ENCODE data around the gene FCRLA.
"Not testable (repeated sequence)": the region's sequence is repeated elsewhere in the genome, so short reads cannot be mapped to it uniquely, and the experiment has no call there.

The FCRLA gene

GRCh38 chr1:161706482-161707347 lies at the start of gene FCRLA:
TSS of gene FCRLA (plus strand) at chr1:161707229. CDS start at chr1:161707265, 36 bp downstream.
- peaks cover 42% of the 10 kb centered on the region for H3K79me2 ChIP-seq (ENCODE audit: insufficient read depth, low read length)
- H3K4me2 ChIP-seq (ENCODE audit: low read depth, low read length, poor library complexity, severe bottlenecking): peak within 1 kb of the TSS; percentile 91
- peak within 1 kb of the TSS; percentile 98 for H3K27ac ChIP-seq (ENCODE audit: low read depth, low read length)
- H2AFZ ChIP-seq (ENCODE audit: low read depth, low read length, severe bottlenecking): no peak within 1 kb of the TSS
- H3K4me3 ChIP-seq (ENCODE audit: insufficient read depth, low read length, poor library complexity, severe bottlenecking): peak within 1 kb of the TSS; percentile 78
- no peaks in the 10 kb centered on the region for H3K9me3 ChIP-seq (ENCODE audit: insufficient read depth, low read length)
- no peaks in the 10 kb centered on the region for H3K27me3 ChIP-seq (ENCODE audit: low read length)
- peak within 1 kb of the TSS; percentile 75 for H3K9ac ChIP-seq (ENCODE audit: low read length)
- H3K9me2 ChIP-seq (replicated peaks; ENCODE audit: insufficient read depth, low read length): no peaks in the 10 kb centered on the region
- peaks cover 52% of the 10 kb centered on the region for H3F3A ChIP-seq (ENCODE audit: insufficient read depth)
- H4K20me1 ChIP-seq (ENCODE audit: low read depth, low read length): 0 out of 2 replicates have a peak, but pooled peaks cover 5% of the 10 kb centered on the region
- TF ChIP-seq CTCF (IDR thresholded peaks at IDR 0.05; ENCODE audit: insufficient read depth, low read length, poor library complexity, severe bottlenecking) (no peak), EZH2phosphoT487 (conservative IDR thresholded peaks at IDR 0.05; ENCODE audit: low read length) (no peak)
- H3K36me3 ChIP-seq (ENCODE audit: low read length): peaks cover 16% of the 10 kb centered on the region

GRCh38 chr1:161658524-161658923 lies 48.5 kb upstream of the FCRLA start:
- not testable (repeated sequence) for H2AFZ ChIP-seq (ENCODE audit: low read depth, low read length, severe bottlenecking); H3K4me2 ChIP-seq (ENCODE audit: low read depth, low read length, poor library complexity, severe bottlenecking); H3K79me2 ChIP-seq (ENCODE audit: insufficient read depth, low read length); H3K27me3 ChIP-seq (ENCODE audit: low read length); H3K4me3 ChIP-seq (ENCODE audit: insufficient read depth, low read length, poor library complexity, severe bottlenecking); H3K27ac ChIP-seq (ENCODE audit: low read depth, low read length); H3K9me2 ChIP-seq (replicated peaks; ENCODE audit: insufficient read depth, low read length); H3F3A ChIP-seq (ENCODE audit: insufficient read depth); H3K36me3 ChIP-seq (ENCODE audit: low read length); H3K9ac ChIP-seq (ENCODE audit: low read length); H3K9me3 ChIP-seq (ENCODE audit: insufficient read depth, low read length); H4K20me1 ChIP-seq (ENCODE audit: low read depth, low read length)

GRCh38 chr1:161661660-161662311 lies 45.2 kb upstream of the FCRLA start:
- H3K36me3 ChIP-seq (ENCODE audit: low read length); H3K27ac ChIP-seq (ENCODE audit: low read depth, low read length); H3K27me3 ChIP-seq (ENCODE audit: low read length); H3K9me2 ChIP-seq (replicated peaks; ENCODE audit: insufficient read depth, low read length); H3K9ac ChIP-seq (ENCODE audit: low read length); H3K9me3 ChIP-seq (ENCODE audit: insufficient read depth, low read length); H2AFZ ChIP-seq (ENCODE audit: low read depth, low read length, severe bottlenecking); H3K4me2 ChIP-seq (ENCODE audit: low read depth, low read length, poor library complexity, severe bottlenecking); H3F3A ChIP-seq (ENCODE audit: insufficient read depth); H3K79me2 ChIP-seq (ENCODE audit: insufficient read depth, low read length); H3K4me3 ChIP-seq (ENCODE audit: insufficient read depth, low read length, poor library complexity, severe bottlenecking); H4K20me1 ChIP-seq (ENCODE audit: low read depth, low read length): not testable (repeated sequence)

- not testable (repeated sequence) for H3K27ac ChIP-seq (ENCODE audit: low read depth, low read length); H3K9me2 ChIP-seq (replicated peaks; ENCODE audit: insufficient read depth, low read length); H3K36me3 ChIP-seq (ENCODE audit: low read length); H3K9me3 ChIP-seq (ENCODE audit: insufficient read depth, low read length); H3K79me2 ChIP-seq (ENCODE audit: insufficient read depth, low read length); H3K27me3 ChIP-seq (ENCODE audit: low read length); H4K20me1 ChIP-seq (ENCODE audit: low read depth, low read length); H2AFZ ChIP-seq (ENCODE audit: low read depth, low read length, severe bottlenecking); H3F3A ChIP-seq (ENCODE audit: insufficient read depth); H3K4me3 ChIP-seq (ENCODE audit: insufficient read depth, low read length, poor library complexity, severe bottlenecking); H3K9ac ChIP-seq (ENCODE audit: low read length); H3K4me2 ChIP-seq (ENCODE audit: low read depth, low read length, poor library complexity, severe bottlenecking)
These were observed 44.2 kb upstream of the FCRLA start, which contains the start of gene FCGR2B for GRCh38 chr1:161662684-161663339. TSS of gene FCGR2B (plus strand) at chr1:161663143. CDS start at chr1:161663242, 99 bp downstream.

- H3K9me3 ChIP-seq (ENCODE audit: insufficient read depth, low read length); H3K36me3 ChIP-seq (ENCODE audit: low read length); H3K4me2 ChIP-seq (ENCODE audit: low read depth, low read length, poor library complexity, severe bottlenecking); H3K27ac ChIP-seq (ENCODE audit: low read depth, low read length); H3K27me3 ChIP-seq (ENCODE audit: low read length); H3K4me3 ChIP-seq (ENCODE audit: insufficient read depth, low read length, poor library complexity, severe bottlenecking); H2AFZ ChIP-seq (ENCODE audit: low read depth, low read length, severe bottlenecking); H3K79me2 ChIP-seq (ENCODE audit: insufficient read depth, low read length); H3K9ac ChIP-seq (ENCODE audit: low read length); H3F3A ChIP-seq (ENCODE audit: insufficient read depth); H4K20me1 ChIP-seq (ENCODE audit: low read depth, low read length); H3K9me2 ChIP-seq (replicated peaks; ENCODE audit: insufficient read depth, low read length): not testable (repeated sequence)
These were observed 43.5 kb upstream of the FCRLA start for GRCh38 chr1:161663569-161663968.

GRCh38 chr1:161664689-161665088 lies 42.3 kb upstream of the FCRLA start:
- not testable (repeated sequence) for H3K9me2 ChIP-seq (replicated peaks; ENCODE audit: insufficient read depth, low read length); H3K27me3 ChIP-seq (ENCODE audit: low read length); H3K27ac ChIP-seq (ENCODE audit: low read depth, low read length); H3K79me2 ChIP-seq (ENCODE audit: insufficient read depth, low read length); H3K4me3 ChIP-seq (ENCODE audit: insufficient read depth, low read length, poor library complexity, severe bottlenecking); H4K20me1 ChIP-seq (ENCODE audit: low read depth, low read length); H3K9me3 ChIP-seq (ENCODE audit: insufficient read depth, low read length); H3K4me2 ChIP-seq (ENCODE audit: low read depth, low read length, poor library complexity, severe bottlenecking); H3K36me3 ChIP-seq (ENCODE audit: low read length); H3F3A ChIP-seq (ENCODE audit: insufficient read depth); H2AFZ ChIP-seq (ENCODE audit: low read depth, low read length, severe bottlenecking); H3K9ac ChIP-seq (ENCODE audit: low read length)
